Adrenal gland (tissue), 12 donors: ENCODE data around the gene GSK3B. TPM values are rescaled to one million over a fixed set of nuclear protein-coding genes. Genes with fewer than 3 reads are reported as not detected.

Experiments used
- DNase-seq, 7 donors: peaks; one replicate each; pipeline ENCODE4 v3.0.0-alpha.2; 2019 to 2020
- H3K27ac ChIP-seq, 5 donors: fragments of 200-600 bp; sonication (generic) in 4 of 5; 1 replicate in 3 of 5; 2 replicates in 2 of 5; pipeline versions ENCODE4 v1.5.1 to v1.8.0; 2016 to 2020; ENCODE audit warnings: mild to moderate bottlenecking in 1 of 5
- H3K27me3 ChIP-seq: fragments of 200-600 bp; 2 replicates; pipeline ENCODE4 v1.8.0; 2021
- H3K36me3 ChIP-seq, 2 donors: fragments of 200-600 bp; replicated peaks in 1 of 2; 1 replicate in 1 of 2; 2 replicates in 1 of 2; pipeline versions ENCODE4 v1.5.1 to v1.8.0; 2018 to 2022
- H3K4me1 ChIP-seq, 2 donors: fragments of 200-600 bp; replicated peaks in 1 of 2; 1 replicate in 1 of 2; 2 replicates in 1 of 2; pipeline versions ENCODE4 v1.5.1 to v1.8.0; 2018 to 2021
- H3K4me3 ChIP-seq, 4 donors: fragments of 200-600 bp; sonication (generic) in 3 of 4; one replicate each; pipeline ENCODE4 v1.5.1; 2016 to 2018
- H3K9me3 ChIP-seq, 3 donors: fragments of 200-600 bp; sonication (generic) in 1 of 3; replicated peaks in 1 of 3; 1 replicate in 2 of 3; 2 replicates in 1 of 3; pipeline versions ENCODE4 v1.5.1 to v1.8.0; 2016 to 2021
- POLR2A ChIP-seq, 2 donors: fragments of 450-650 bp; IDR thresholded peaks; one replicate each; pipeline ENCODE4 v1.6.1; 2017; ENCODE audit warnings: antibody characterized with exemption in 2 of 2, mild to moderate bottlenecking in 2 of 2, moderate library complexity in 1 of 2
- WGBS, 4 donors: extraction: QIAGEN DNeasy Blood & Tissue Kit in 2 of 4; methylation state at CpG; one replicate each; pipeline versions ENCODE4 v1.1.5 to v1.1.7; 2013 to 2017; 5-methylcytosine and 5-hydroxymethylcytosine counted together
- intact Hi-C, 2 donors: fragments of 100-400 bp; cut with DNase I; formaldehyde crosslinking; loops; one replicate each; pipeline versions ENCODE4 v1.14.1 to v1.15.0; 2022 to 2023
- polyA plus RNA-seq, 3 donors: library from polyadenylated mRNA; stranded (reverse); fragments of 200-250 nt in 2 of 3; fragments of 350-450 nt in 1 of 3; fragmentation: Illumina TruSeq in 1 of 3; extraction: RNeasy Lipid Tissue Mini Kit (QIAGEN cat#74804) in 1 of 3; gene quantifications; one replicate each; pipeline ENCODE4 v1.2.3, GENCODE V29; 2013 to 2014
- total RNA-seq, 9 donors: library from RNA; depleted of rRNA in 4 of 9; stranded (reverse); fragments of >200 nt in 4 of 9; fragments of 120-200 nt in 1 of 9; fragmentation: NEBNext Ultra II Directional in 1 of 9; extraction: Animal tissue kit (Norgen Biotek cat#: 25700) in 1 of 9; gene quantifications; one replicate each; pipeline versions ENCODE4 v1.1.0 to v1.2.4, GENCODE V29; 2013 to 2023
- TF ChIP-seq, protein P1 (sequence below), 6 experiments: fragments of 450-650 bp in 4 of 6; fragments of 200-600 bp in 2 of 6; sonication (generic) in 1 of 6; IDR thresholded peaks; 1 replicate in 5 of 6; 2 replicates in 1 of 6; pipeline versions ENCODE4 v1.5.1 to v1.8.0; 2016 to 2021; ENCODE audit warnings: antibody characterized with exemption in 6 of 6, mild to moderate bottlenecking in 2 of 6, moderate library complexity in 1 of 6
- donor health status: healthy with polysubstance abuse.
- donor health status: Bipolar disorder and iron deficiency.
- donor health status: DM: yes; HTN: yes; CAD: no.
- donor health status: DM: no; HTN: no; CAD: no.
- donor health status: DM: no; HTN: no; CAD: no.
- donor health status: DM: yes; HTN: yes; CAD: no.

The GSK3B gene
- total and polyA plus RNA-seq, 12 donors = 10.0 to 63.7 (median 44.8) TPM

DNA sequence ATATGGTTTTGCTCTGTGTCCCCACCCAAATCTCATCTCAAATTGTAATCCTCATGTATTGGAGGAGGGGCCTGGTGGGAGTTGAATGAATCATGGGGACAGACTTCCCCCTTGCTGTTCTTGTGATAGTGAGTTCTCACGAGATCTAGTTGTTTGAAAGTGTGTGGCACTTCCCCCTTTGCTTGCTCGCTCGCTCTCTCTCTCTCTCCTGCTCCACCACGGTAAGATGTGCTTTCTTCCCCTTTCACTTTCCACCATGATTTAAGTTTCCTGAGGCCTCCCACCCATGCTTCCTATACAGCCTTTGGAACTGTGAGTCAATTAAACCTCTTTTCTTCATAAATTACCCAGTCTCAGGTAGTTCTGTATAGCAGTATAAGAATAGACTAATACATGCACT lies 60.7 kb downstream of the GSK3B start:
- Histone ChIP-seq H3K4me1 (peaks cover 0 to 19% of the 10 kb centered on the region in 2 donors), H3K27ac (no peak overlapping the region), H3K9me3 (no peaks in the 10 kb centered on the region), H3K4me3 (no peak overlapping the region), H3K27me3 (no peaks in the 10 kb centered on the region), H3K36me3 (no peaks in the 10 kb centered on the region)
- TF ChIP-seq POLR2A (IDR thresholded peaks at IDR 0.05) = no peak
- TF ChIP-seq, protein P1, sequence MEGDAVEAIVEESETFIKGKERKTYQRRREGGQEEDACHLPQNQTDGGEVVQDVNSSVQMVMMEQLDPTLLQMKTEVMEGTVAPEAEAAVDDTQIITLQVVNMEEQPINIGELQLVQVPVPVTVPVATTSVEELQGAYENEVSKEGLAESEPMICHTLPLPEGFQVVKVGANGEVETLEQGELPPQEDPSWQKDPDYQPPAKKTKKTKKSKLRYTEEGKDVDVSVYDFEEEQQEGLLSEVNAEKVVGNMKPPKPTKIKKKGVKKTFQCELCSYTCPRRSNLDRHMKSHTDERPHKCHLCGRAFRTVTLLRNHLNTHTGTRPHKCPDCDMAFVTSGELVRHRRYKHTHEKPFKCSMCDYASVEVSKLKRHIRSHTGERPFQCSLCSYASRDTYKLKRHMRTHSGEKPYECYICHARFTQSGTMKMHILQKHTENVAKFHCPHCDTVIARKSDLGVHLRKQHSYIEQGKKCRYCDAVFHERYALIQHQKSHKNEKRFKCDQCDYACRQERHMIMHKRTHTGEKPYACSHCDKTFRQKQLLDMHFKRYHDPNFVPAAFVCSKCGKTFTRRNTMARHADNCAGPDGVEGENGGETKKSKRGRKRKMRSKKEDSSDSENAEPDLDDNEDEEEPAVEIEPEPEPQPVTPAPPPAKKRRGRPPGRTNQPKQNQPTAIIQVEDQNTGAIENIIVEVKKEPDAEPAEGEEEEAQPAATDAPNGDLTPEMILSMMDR (IDR thresholded peaks at IDR 0.05) = no peak
- DNase-seq = no peak
- intact Hi-C loops = no loop called here
- WGBS, 4 donors = 78 to 83% (median 82%) methylated on average over 4 of the region's 4 CpGs

DNA sequence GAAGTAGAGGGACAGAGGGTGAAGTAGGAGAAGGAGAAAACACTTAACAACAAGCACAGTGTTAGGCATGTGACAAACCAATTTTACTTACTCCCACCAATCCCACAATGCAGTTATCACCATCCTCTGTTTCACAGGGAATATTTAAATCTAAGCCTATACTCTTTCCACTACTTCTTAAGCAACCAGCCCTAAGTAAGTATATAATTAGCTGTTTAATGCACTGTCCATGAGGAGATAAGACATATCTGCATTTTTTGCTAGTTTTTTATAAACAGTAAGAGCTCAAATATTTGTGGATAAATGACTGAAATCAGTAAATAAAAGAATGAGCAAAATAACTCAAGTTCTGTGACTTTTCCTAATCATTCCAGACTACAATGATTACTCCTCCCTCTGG lies 62.7 kb downstream of the GSK3B start:
- no peak overlapping the region for H3K4me3 ChIP-seq
- no peaks in the 10 kb centered on the region for H3K36me3 ChIP-seq
- DNase-seq = no peak
- H3K4me1 ChIP-seq = peaks cover 0 to 20% of the 10 kb centered on the region in 2 donors
- H3K27me3 ChIP-seq = no peaks in the 10 kb centered on the region
- H3K9me3 ChIP-seq = no peaks in the 10 kb centered on the region
- no peak overlapping the region for H3K27ac ChIP-seq
- intact Hi-C loops = no loop called here
- TF ChIP-seq, protein P1 (IDR thresholded peaks at IDR 0.05) = no peak
- no peak for TF ChIP-seq POLR2A (IDR thresholded peaks at IDR 0.05)

DNA sequence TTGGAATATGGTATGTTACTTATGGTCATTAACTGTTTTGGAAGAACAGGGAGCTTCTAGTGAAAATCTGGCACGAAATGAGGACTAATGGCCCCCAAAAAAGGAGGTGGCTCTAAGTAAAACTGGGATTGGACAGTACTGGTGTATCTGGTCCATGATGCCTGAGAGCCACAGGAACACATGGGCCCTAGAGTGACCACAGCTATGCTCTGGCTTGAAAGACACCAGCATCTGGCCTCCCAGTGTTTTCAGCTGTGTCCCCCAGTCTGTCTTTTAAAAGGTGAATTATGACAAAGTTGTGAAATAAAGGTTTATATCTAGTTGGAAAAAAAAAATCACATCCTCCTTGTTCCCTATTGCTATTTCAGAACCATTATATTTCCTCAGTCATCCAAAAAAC lies 64.5 kb downstream of the GSK3B start:
- Histone ChIP-seq H3K27ac (no peak overlapping the region), H3K9me3 (no peaks in the 10 kb centered on the region), H3K27me3 (no peaks in the 10 kb centered on the region), H3K36me3 (no peaks in the 10 kb centered on the region), H3K4me3 (no peak overlapping the region), H3K4me1 (peaks cover 8 to 29% of the 10 kb centered on the region in 2 donors)
- DNase-seq = no peak
- intact Hi-C loops = no loop called here
- no peak for TF ChIP-seq POLR2A (IDR thresholded peaks at IDR 0.05)
- TF ChIP-seq, protein P1 (IDR thresholded peaks at IDR 0.05) = no peak
- WGBS, 4 donors = 96 to 100% (median 99%) methylated on average over 1 of the region's 1 CpG

DNA sequence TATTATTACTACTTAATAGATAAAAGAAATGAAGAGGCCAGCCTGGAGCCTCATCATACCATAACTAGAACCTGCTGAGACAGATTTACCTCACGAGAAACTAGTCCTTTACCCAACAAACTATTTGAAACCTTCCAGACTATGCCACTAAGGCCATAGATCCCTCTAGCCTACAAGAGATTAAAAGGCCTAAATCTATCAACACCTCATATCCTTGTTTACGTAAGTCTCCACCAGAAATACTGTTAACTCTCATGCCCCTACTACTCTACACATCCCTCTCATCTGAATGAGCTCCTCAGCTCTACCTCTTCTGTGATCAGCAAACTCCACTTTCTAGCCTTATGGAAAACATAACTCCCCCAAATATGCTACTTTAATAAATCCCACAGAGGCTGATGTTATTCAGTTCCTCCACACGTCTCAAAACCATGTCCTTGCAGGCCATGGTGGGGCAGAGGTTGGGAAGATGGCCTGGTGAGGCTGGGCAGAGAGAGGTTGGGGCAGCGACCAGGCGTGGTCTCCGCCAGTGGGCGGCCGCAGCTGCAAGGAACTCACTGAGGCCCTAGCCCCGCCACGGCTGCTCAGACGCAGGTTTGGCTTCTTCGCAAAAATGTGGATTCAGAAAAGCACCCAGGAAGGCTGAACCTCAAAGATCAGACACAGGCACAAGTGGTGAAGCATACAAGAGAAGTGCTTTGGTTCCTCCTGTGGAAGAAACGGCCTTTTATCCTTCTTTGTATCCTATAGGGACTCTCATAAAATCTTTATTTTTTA lies 65.8 kb downstream of the GSK3B start:
- Histone ChIP-seq H3K27ac (no peak overlapping the region), H3K9me3 (no peaks in the 10 kb centered on the region), H3K27me3 (no peaks in the 10 kb centered on the region), H3K4me3 (no peak overlapping the region), H3K36me3 (no peaks in the 10 kb centered on the region), H3K4me1 (peaks cover 8 to 25% of the 10 kb centered on the region in 2 donors)
- no peak for TF ChIP-seq POLR2A (IDR thresholded peaks at IDR 0.05)
- TF ChIP-seq, protein P1 (IDR thresholded peaks at IDR 0.05) = no peak
- WGBS, 4 donors = 95 to 98% (median 96%) methylated on average over 13 of the region's 13 CpGs
- DNase-seq = no peak
- intact Hi-C loops = no loop called here
